ENCODE data around the gene GNAI3. TPM values are rescaled to one million over a fixed set of nuclear protein-coding genes. Genes with fewer than 3 reads are reported as not detected.

GNAI3 gene
- total and polyA plus RNA-seq, 2 donors (not counting 3 experiments of a cell fraction or from before 2014, with no cell fraction given), result 5.0 to 14.0 TPM

DNA sequence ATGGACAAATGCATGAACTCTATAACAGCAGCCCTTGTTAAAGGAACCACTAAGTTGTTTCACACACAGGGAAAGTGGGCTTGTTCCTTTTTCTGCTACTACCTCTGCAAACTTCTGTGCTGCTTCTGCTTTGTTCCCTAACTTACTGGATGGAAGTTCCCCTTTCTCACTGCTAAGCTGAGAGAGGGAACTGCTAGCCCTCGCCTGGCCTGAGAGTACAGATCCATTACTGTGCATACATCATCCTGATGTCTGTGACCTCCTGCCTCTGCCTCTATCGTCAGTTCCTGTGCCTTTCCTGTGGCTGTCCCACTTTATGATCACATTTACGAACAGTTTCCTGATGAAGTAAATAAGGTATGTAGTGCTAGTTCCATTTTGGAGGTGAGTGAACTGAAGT lies 67.5 kb downstream of the GNAI3 start:
- peak; percentile 88 for FAIRE-seq
- no peaks in the 10 kb centered on the region for H4K20me1 ChIP-seq (replicated peaks; ENCODE audit: control insufficient read depth, extremely low read depth, insufficient read depth, low read length)
- H2AFZ ChIP-seq (ENCODE audit: low read depth, low read length), result peak overlapping the region; percentile 40
- peak overlapping the region; percentile 60 for H3K4me2 ChIP-seq (ENCODE audit: insufficient read depth, low read length)
- H3K4me1 ChIP-seq (ENCODE audit: control insufficient read depth, extremely low read depth, insufficient read depth, low read length), result peaks cover 66% of the 10 kb centered on the region
- ChIA-PET POLR2A (no interaction called here), CTCF (interaction anchor here (0.7 to 5.8 kb wide), 8 partner anchors 11 to 70 kb away, joined by 3 to 48 read pairs (median 8); partner anchors contain the start of gene GNAI3)
- peak overlapping the region; percentile 92 for H3K27ac ChIP-seq (ENCODE audit: insufficient read depth, low read depth, low read length)
- intact Hi-C loops (cut with micrococcal nuclease) (loop anchor here (1.0 to 10.0 kb wide), 3 partner anchors 21 to 131 kb away; partner anchors contain the start of gene ATXN7L2), dilution Hi-C loops (cut with MboI; ENCODE audit: extremely low pct_ligation_motif_present, low sequenced_read_pairs) (no loop called here)
- BruUV-seq (replicated peaks), result no TSS peak
- H3K4me3 ChIP-seq (replicated peaks in 1 of 3; ENCODE audit: insufficient read depth in 1 of 3, low read depth in 1 of 3, low read length in 3 of 3), result no peak overlapping the region
- H3K9me1 ChIP-seq (replicated peaks; ENCODE audit: control insufficient read depth, extremely low read depth, insufficient read depth, low read length), result no peaks in the 10 kb centered on the region
- H3K9me3 ChIP-seq (replicated peaks; ENCODE audit: control insufficient read depth, insufficient read depth, low read length), result no peaks in the 10 kb centered on the region
- peaks cover 9% of the 10 kb centered on the region for H3K79me2 ChIP-seq (ENCODE audit: control insufficient read depth, insufficient read depth, low read length)
- peak overlapping the region; percentile 28 for H3K9ac ChIP-seq (replicated peaks; ENCODE audit: extremely low read depth, insufficient read depth, low read length)
- H3K36me3 ChIP-seq (ENCODE audit: control insufficient read depth in 2 of 2, extremely low read depth in 1 of 2, insufficient read depth in 2 of 2, low read length in 2 of 2), result no peaks in the 10 kb centered on the region
- TF ChIP-seq JUN (IDR thresholded peaks at IDR 0.05; ENCODE audit: borderline replicate concordance, insufficient read depth, insufficient read length, low read depth), result peak; percentile 3
- TF ChIP-seq FOS (IDR thresholded peaks at IDR 0.05; ENCODE audit: borderline replicate concordance, insufficient read depth, low read length), result peak; percentile 22
- TF ChIP-seq POLR2AphosphoS5 (IDR thresholded peaks at IDR 0.05; ENCODE audit: insufficient read depth, low read depth, low read length), result peak; percentile 55
- peak; percentile 43 for TF ChIP-seq POLR2A (IDR thresholded peaks at IDR 0.05; ENCODE audit: low read depth, low read length)
- TF ChIP-seq MYC (IDR thresholded peaks at IDR 0.05; ENCODE audit: low read depth, low read length), result no peak
- DNase-seq (ENCODE audit: low read depth, low spot score), result peak; percentile 86
- H3K27me3 ChIP-seq (ENCODE audit: control insufficient read depth in 2 of 2, insufficient read depth in 2 of 2, low read length in 2 of 2), result no peaks in the 10 kb centered on the region

DNA sequence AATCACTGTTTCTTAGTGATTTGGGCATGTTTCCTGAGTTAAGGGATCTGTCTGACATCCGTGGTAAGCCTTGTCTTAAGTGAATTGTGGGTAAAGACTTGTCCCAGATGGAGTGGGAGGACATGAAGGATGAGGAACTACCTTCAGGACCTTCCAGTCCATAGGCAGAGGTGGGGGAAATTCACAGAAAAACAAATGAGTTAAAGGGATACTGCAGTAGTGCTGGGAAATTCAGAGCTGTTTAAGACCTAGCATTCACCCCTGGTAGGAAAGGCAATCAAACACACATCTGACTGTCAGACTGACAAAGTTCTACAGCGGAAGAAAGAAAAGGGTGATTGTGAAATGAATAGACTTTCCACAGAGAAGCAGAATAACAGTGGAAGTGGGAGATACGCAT lies 68.0 kb downstream of the GNAI3 start:
- DNase-seq (ENCODE audit: low read depth, low spot score) (peak; percentile 27), FAIRE-seq (no peak)
- CTCF ChIA-PET, result interaction anchor here (0.7 to 5.8 kb wide), 15 partner anchors 8 to 84 kb away, joined by 3 to 48 read pairs (median 5); partner anchors contain the start of gene GNAI3
- Histone ChIP-seq H3K4me3 (replicated peaks in 1 of 3; ENCODE audit: insufficient read depth in 1 of 3, low read depth in 1 of 3, low read length in 3 of 3) (no peak overlapping the region), H3K9me3 (replicated peaks; ENCODE audit: control insufficient read depth, insufficient read depth, low read length) (no peaks in the 10 kb centered on the region), H3K9me1 (replicated peaks; ENCODE audit: control insufficient read depth, extremely low read depth, insufficient read depth, low read length) (no peaks in the 10 kb centered on the region), H2AFZ (ENCODE audit: low read depth, low read length) (no peak overlapping the region), H3K36me3 (ENCODE audit: control insufficient read depth in 2 of 2, extremely low read depth in 1 of 2, insufficient read depth in 2 of 2, low read length in 2 of 2) (no peaks in the 10 kb centered on the region), H4K20me1 (replicated peaks; ENCODE audit: control insufficient read depth, extremely low read depth, insufficient read depth, low read length) (no peaks in the 10 kb centered on the region), H3K4me2 (ENCODE audit: insufficient read depth, low read length) (peak overlapping the region; percentile 60), H3K9ac (replicated peaks; ENCODE audit: extremely low read depth, insufficient read depth, low read length) (peak overlapping the region; percentile 24), H3K4me1 (ENCODE audit: control insufficient read depth, extremely low read depth, insufficient read depth, low read length) (peaks cover 66% of the 10 kb centered on the region), H3K79me2 (ENCODE audit: control insufficient read depth, insufficient read depth, low read length) (peaks cover 13% of the 10 kb centered on the region), H3K27ac (ENCODE audit: insufficient read depth, low read depth, low read length) (peak overlapping the region; percentile 92), H3K27me3 (ENCODE audit: control insufficient read depth in 2 of 2, insufficient read depth in 2 of 2, low read length in 2 of 2) (no peaks in the 10 kb centered on the region)
- TF ChIP-seq POLR2A (IDR thresholded peaks at IDR 0.05; ENCODE audit: low read depth, low read length) (no peak), JUN (IDR thresholded peaks at IDR 0.05; ENCODE audit: borderline replicate concordance, insufficient read depth, insufficient read length, low read depth) (no peak), EZH2 (IDR thresholded peaks at IDR 0.05; ENCODE audit: borderline replicate concordance, low read depth, low read length, severe bottlenecking) (no peak)
- TF ChIP-seq, protein P1, sequence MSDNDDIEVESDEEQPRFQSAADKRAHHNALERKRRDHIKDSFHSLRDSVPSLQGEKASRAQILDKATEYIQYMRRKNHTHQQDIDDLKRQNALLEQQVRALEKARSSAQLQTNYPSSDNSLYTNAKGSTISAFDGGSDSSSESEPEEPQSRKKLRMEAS (IDR thresholded peaks at IDR 0.05; ENCODE audit: insufficient read depth, insufficient read length), result no peak
- intact Hi-C loops (cut with micrococcal nuclease) (loop anchor here (1.0 to 10.0 kb wide), 3 partner anchors 21 to 132 kb away; partner anchors contain the start of gene ATXN7L2), dilution Hi-C loops (cut with MboI; ENCODE audit: extremely low pct_ligation_motif_present, low sequenced_read_pairs) (no loop called here)
- POLR2A ChIA-PET, result interaction anchor here (1.0 to 1.2 kb wide), 2 partner anchors 21 to 68 kb away, joined by 3 to 12 read pairs; partner anchors contain the start of gene GNAI3
- BruUV-seq (replicated peaks), result TSS peak; percentile 53

Data from endothelial cell of umbilical vein (primary cell).